Stimulated activated CD8-positive, alpha-beta memory T cell treated with anti-CD3 and anti-CD28 coated beads, Interleukin-15, amount 100 ng/mL, for 24 hours (primary cell): ENCODE results near the gene MROH2A.

Experiments used
- DNase-seq: peaks from one replicate; pipeline ENCODE4 v3.0.0-alpha.2; 2020; ENCODE audit warnings: low read depth

The MROH2A gene

DNA sequence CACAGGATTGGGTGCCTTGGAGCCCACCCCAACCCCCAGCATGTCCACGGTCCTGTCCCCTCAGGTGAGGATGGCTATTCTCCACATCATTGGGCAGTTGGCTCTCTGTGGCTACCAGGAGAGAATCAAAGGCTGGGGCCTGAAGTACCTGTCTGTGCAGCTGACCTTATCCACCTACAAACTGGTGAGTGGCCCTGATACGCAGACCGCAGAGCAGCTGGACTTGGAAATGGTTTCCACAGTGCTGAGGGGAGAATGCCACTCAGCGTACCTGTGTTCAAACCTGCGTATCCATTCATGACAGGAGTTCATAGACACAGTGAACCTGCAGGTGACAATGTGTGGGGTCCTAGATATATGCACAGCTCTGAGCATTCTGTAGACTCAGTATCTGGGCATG lies 21.6 kb downstream of the MROH2A start:
- DNase-seq = no peak

DNA sequence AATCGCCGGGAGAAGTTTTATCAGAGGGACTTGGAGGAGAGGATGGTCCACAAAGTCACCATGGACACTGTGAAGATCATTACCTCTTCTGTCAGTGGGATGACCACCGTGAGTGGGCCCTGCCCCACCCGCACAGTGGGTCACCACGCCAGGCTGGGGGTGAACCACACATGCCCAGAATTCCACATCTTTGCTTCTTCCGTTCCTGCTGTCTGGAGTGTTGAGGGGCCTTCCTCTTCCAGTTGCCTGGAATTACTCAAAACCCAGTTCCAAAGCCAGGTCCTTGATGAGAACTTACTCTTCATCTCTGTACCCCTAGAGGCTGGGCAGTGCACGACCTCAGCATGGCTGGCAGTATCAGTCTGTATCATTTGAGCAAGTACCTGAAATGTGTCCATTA lies 22.1 kb downstream of the MROH2A start:
- no peak for DNase-seq

DNA sequence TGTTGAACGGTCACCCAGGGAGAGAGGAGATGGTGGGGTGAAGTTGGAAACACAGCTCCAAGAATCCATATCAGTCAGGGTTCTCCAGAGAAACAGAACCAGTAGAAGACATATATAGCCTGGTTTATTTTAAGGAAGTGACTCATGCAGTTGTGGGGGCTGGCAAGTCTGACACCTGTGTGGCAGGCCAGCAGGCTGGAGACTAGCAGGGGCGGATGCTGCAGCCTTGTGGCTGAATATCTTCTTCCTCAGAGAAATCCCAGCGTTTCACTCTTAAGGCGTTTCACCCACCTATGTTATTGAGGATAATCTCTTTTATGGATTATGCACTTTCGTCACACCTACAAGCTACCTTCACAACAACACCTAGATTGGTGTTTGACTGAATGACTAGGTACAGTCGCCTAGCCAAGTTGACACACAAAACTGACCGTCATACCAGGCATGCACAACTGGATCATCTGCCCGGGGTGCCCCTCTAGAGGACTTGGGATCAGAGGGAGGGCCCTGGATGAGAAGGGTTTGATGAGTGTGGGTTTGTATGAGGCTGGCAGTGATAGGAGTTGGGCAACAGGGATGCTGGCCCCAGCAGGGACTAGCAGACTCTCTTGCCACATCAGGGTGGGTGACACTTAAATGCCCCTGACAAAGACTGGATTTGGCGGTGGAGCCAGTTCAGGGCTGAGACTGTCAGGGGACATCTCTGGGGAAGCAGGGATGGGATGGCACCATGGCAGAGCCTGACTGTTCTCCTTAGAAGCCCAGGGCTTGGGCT lies 23.4 kb downstream of the MROH2A start:
- no peak for DNase-seq

DNA sequence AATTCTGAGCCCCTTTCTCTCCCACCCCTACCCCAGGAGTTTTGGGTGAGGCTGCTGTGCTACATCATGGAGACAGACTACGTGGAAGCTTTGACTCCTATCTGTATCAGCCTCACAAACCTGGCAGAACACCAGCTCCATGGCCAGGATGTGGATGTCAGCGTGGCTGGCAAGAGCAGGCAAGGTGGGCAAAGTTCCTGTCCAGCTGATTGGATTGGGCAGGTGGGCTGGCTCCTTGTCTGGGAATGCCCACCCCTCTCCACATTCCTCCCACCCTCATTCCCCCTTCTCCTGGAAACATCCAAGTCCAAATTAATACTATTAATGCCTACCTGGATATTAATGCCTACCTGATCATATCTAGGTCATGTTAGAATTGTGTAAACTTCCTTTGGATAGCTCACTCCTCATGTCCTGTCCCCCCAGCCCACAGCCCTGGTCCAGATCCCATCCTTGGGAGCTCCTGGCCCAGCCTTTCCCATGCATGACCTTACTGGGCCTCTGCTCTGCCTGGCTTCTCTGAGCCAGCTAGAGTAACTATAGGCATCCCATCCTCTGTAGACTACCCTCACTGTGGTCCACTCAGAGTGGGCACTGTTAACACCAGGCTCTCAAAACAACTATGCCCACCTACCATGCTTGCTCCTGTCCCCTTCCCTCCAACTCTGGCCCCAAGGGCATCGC lies 24.1 kb downstream of the MROH2A start:
- no peak for DNase-seq

DNA sequence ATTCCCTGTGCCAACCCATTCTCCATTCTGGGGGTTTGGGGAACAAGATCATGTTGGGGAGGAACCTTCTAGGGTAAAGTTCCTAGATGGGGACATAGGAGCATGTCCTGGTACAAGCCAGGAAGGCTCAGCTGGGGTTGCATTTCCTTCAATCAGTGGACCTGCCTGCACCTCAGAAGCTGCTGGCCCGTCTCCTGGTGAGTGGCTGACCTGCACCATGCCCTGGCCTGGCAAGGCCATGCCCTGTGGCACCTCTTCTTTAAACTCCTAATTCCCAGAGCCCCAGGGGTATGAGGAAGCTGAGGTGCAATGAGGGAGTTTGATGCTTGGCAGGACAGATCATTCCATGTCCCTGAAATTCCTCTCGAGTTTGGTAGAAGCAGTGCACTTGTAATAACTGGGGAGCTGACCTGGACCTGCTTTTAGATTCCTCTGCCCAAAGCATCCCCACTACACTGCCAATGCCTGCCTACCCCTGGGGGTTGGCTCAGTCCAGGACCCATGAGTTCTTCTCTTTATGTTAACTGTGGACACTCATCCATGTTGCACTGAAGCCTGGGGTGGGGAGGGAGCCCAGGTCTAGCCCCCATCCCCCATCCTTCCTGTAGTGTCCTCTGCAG lies 25.3 kb downstream of the MROH2A start:
- DNase-seq = no peak

DNA sequence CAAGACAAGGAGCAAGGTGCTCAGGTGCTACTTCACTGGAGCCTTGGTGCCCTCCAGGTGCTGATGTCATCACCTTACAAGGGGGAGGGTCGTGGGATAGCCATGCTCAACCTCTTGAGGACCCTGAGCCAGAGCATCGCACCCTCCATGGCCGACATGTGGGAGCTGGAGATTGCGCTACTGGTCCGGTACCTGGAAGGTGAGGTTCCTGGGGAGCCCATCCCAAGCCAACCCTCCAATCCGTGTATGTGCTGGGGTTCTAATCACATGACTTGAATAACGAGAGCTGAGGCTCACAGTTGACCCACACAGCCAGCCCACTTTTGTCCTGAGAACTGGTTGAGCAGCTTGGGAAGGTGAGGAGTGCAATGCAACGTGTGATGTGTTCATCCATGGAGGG lies 25.9 kb downstream of the MROH2A start:
- no peak for DNase-seq

DNA sequence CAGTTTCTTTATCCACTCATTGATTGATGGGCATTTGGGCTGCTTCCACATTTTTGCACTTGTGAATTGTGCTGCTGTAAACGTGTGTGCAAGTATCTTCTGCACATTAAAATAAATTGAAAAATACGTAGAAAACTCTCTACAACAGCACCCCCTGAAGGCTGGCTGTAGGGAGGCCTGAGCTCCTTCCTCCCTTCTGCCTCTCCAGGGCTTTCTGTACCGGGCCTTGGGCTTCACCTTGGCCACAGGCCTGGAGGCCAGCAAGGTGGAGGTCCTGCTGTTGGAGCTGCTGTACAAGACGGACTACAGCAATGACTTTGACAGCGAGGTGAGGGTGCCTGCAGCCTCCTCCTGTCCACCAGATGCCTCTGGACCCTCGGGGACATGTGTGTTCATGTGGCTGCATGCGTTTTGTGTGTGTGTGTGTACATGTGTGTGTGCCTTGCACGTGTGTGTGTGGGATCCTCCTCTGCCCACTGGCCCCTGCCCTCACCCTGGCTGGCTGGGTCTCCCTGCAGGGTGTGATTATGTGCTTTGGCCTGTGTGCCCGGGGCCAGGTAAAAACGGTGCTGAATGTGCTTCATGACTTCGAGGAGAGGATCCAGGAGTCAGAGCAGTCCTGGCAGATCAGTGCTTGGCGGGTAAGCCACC lies 29.2 kb downstream of the MROH2A start:
- no peak for DNase-seq

DNA sequence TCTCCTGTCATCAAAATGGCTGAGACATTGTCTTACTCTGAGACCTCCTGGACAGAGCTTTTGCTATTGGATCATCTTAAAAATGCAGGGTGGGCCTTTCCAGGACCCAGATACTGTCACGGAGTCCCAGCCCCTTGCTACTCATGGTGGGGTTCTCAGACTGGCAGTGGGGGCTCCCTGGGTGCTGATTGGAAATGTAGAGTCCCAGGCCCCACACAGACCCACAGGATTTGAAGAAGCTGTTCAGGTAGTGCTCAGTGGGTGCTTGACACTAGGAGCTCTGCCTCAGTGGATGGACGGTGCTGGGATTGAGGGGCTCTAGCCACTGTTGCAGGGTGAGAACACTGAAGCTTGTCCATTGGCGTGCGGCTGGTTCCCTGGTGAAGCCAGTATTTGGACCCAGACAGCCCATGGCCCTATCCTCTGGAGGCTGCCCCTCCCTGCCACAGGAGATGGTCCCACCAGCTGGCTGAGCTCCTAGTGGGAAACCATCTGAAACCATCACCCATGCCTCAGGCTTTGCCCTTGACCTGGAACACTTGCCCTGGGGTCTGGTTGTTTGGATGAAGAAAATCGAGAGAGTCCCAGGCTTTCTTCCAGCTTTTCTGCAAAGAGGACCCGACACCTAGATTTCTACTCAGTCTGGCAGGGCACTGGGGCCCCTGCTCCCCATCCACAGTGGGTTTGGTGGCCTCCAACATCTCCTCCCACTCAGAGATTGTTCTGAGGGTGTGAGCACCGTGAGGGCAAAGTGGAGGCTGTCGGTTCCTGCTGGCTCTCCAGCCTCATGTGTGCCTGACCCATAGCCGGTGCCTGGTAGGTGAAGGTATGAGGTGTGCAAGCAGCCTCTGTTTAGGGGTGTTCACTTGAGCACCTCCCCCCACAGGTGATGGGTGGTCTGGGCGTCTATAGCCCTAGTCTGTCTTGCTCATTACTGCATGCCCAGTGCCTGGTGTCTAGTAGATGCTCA lies 30.1 kb downstream of the MROH2A start:
- DNase-seq = no peak

DNA sequence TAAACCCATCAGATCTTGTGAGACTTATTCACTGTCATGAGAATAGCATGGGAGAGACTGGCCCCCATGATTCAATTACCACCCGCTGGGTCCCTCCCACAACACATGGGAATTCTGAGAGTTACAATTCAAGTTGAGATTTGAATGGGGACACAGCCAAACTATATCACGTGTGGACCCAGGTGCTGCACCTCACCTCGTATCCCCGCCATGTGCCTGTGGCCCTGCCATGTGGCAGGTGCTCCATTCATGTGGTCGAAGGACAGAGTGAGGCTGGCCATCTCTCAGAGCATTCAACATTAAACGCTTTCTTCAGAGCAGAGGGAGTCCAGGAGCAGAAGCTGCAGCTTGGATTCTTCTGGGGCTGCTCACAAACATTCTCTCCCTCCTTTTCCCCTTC lies 32.3 kb downstream of the MROH2A start:
- no peak for DNase-seq

DNA sequence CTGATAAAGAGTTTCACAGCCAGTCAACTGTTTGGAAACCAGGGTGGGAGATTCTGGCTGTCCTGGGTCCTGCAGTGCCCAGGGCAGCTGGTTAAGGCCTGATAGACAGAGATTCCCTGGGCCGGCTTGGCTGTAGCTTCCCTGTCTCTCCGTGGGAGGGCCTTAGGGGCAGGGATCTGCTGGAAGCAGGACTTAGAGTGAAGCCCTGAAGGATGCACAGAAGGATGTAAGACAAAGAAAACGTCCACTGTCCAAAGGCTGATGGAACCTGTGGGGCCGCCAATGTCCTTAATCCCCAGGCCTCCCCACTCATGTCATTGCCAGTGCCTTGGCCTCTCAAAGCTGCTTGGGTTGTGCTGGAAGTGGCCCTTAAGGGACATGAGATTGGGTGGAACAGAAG lies 33.0 kb downstream of the MROH2A start:
- no peak for DNase-seq

DNA sequence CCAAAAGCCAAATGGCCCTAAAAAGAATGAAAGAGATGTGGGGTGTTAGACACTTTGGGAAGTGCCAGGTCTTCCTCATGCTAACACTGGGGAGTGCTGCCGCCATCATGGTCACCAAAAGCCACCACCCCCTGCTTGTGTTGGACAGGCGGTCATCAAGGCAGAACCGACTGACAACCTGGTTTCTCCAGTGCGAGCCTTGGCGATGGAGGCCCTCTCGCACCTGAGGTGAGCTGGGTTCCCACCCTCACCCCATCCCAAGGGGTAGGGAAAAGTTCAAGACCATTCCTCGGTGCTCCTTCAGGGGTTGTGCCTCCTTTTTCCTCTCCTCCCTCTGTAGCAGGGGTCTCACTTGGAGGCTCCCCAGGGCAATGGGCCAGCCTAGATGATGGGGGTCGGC lies 33.6 kb downstream of the MROH2A start:
- DNase-seq = no peak

DNA sequence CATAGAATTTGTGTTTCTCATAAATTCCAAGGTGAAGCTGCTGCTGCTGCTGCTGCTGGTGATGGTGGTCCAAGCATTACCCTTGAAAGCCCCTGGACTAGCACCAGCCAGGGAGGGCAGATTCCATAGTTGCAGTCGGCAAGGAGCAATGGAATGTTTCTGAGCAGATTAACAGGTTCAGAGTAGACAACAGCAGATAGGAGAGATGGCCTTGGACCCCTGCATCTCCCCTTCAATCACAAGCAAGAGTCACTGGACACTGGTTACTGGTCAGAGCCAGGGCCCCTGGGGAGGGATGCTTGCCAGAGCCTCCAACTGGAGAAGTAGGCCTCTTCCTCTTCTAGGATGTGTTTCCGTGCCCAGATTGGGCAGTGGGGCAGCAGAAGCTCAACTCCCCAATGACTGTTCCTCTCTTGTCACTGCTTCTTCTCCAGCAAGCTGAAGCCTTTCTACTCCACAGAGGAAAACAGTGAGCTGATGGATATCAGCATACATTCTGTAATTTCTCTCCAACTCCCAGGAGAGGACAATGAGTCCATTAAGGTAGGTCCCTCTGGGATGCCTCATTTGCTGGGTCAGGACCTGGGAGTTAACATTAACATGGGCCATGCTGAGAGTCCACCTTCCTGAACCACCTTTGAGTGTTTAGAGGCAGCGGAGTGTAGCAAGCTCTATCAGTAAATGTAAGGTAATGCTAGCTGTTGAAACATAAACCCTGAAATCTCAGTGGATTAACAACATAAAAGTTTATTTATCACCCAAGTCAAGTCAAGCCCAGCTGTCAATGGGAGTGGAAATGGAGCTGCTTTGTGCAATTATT lies 35.3 kb downstream of the MROH2A start:
- no peak for DNase-seq

DNA sequence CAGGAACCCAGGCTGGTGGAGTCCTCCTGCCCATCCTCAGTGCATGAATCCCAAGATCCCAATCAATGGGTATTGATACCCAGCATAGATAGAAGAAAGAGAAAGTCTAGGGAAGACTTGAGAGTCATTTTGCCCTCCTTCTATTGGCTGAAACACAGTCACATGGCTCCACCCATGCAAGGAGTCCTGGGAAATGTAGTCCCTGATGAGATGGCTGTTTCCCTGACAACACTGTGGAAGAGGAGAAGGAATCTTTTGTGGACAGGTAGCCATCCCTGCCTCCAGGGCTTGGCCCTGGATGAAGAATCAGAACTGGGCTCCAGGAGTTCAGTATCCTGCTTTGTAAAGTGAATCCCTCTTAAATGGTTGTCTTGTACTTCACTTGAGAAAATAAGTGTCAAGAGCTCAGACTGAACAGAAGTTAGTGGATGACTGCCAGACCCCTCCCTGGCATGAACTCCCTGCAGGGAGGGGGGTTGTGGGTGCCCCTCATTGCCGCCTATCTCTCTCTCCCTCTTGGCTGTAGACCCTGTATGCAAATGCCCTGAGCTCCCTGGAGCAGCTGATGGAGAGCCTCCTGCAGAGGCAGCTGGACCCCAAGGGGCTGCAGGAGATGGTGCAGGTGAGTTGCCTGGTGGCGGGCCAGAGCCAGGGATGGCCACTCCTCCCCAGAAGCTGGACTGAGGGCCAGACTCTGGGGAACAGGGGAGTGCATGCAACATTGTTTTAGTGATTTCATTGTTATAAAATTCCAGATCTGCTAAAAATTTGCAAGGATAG lies 36.1 kb downstream of the MROH2A start:
- no peak for DNase-seq

DNA sequence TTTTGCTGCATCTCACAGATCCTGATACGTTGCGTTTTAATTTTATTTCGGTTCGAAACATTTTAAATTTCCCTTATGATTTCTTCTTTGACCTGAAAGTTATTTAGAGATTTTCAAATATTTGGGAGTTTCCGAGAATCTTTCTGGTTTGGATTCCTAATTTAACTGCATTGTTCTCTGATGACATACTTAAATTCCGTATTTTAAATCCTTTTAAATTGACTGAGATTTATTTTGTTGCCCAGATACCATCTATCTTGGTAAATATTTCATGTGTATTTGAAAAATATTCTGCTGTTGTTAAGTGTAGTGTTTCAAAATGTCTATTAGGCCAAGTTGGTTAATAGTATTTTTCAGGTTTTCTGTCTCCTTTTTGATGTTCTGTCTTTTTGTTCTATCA lies 37.7 kb downstream of the MROH2A start:
- DNase-seq = no peak

DNA sequence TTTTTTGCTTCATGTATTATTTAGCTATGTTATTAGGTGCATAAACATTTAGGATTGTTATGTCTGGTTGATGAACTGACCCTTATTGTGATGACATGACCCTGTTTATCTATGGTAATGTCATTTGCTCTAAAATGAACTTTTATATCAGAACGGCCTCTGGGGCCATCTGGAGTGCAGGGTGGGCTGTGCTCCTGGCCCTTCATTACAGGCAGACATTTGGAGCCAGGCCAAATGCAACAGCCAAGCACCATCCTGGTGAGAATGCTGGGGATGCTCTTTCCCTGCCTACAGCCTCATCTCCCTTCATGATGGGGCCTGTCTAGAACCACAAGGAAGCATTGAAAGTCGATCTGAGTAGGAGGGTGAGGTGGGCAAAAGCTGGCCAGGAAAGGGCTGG lies 38.2 kb downstream of the MROH2A start:
- DNase-seq = no peak

DNA sequence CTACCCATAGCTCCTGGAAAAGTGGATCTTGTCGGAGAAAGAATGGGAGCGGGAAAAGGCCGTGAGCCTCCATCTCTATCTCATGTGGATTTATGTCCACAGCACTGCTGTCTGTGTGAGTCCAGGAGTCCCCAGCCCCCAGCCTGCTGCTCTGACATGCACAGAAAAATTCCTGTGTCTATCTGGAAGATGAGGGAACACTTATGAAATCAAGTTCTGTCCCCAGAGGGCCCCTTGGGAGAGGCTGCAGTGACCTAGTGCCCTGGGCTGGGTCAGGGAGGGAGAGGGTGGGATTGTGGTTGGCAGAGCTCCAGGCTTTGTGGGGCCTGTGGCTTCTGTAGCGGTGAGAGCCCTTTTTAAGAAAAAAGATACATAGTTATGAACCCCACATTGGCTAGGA lies 38.6 kb downstream of the MROH2A start:
- DNase-seq = no peak

DNA sequence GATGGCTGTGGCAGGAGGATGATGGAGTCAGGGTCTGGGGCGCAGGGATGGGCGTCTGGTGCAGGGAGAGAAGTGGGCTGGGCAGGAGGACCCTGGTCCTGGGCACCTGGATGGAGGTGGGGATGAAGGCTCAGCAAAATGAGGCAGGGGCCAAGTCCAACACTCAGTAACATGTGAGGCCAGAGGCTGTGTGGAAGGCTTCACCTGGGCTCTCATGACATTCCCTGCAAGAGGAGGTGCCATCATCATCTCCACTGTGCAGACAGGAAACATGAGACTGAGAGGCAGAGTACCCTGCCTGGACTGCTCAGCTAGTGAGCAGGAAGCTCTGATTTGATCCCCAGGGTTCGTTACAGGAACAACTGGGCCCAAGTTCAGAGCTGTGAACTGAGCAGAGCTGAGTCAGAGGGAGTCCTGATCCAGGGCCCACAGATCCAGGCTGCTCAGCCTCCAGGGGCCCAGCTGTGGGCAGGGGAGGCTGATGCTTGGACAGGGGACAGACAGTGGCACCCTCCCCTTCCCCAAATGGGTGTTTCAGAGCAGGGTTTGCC lies 39.3 kb downstream of the MROH2A start:
- DNase-seq = no peak

DNA sequence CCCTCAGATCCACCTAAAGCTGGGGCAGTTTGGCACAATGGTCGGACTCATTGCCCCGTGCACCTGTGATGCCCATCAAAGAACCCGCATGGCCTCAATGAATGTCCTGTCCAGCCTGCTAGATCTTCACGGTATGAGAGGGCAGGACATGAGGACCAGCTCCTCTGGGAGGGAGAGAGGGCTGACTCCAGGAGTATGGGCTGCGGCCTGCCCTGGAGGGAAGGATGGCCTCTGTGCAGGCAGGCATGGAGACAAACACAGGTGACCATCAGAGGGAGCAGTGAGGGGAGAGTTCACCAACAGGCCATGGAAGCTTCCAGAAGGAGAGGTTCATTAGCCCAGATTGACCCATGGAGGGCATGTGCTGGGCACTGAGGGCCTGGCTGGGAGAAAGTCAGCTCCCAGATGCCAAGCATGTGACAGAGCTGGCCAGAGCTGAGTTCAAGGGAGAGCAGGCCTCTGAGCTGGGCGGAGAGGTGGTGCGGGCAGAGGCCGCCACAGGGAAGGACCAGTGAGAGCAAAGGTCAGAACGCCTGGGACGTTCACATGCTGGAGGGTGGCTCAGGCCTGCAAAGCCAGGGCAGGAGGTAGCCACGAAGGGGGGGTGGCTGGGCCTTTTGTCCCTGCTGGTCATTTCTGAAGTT lies 40.0 kb downstream of the MROH2A start:
- DNase-seq = no peak
